Liver (tissue), 9 donors: ENCODE measurements around the gene MBLAC2. TPM values are rescaled to one million over a fixed set of nuclear protein-coding genes. Genes with fewer than 3 reads are reported as not detected.

Experiments used
- DNase-seq: peaks from one replicate; pipeline ENCODE4 v3.0.0-alpha.2; 2017; ENCODE audit warnings: low spot score
- H3K27ac ChIP-seq, 2 donors: one replicate each; pipeline ENCODE4 v1.7.0; 2013; ENCODE audit warnings: inconsistent platforms in 2 of 2, low read length in 2 of 2, control low read depth in 1 of 2, low read depth in 1 of 2, mild to moderate bottlenecking in 1 of 2
- H3K27me3 ChIP-seq, 4 donors: one replicate each; pipeline versions ENCODE4 v1.6.1 to v1.7.0; 2013; ENCODE audit warnings: low read length in 3 of 4, inconsistent platforms in 1 of 4, mild to moderate bottlenecking in 1 of 4, moderate library complexity in 1 of 4; ENCODE audit not compliant: control insufficient read depth in 4 of 4, insufficient read depth in 4 of 4
- H3K36me3 ChIP-seq, 4 donors: one replicate each; pipeline versions ENCODE4 v1.6.1 to v1.7.0; 2013; ENCODE audit warnings: low read length in 3 of 4, mild to moderate bottlenecking in 3 of 4, low read depth in 1 of 4, moderate library complexity in 1 of 4; ENCODE audit not compliant: control insufficient read depth in 4 of 4, insufficient read depth in 3 of 4
- H3K4me1 ChIP-seq, 4 donors: one replicate each; pipeline versions ENCODE4 v1.6.1 to v1.7.0; 2013; ENCODE audit warnings: low read length in 3 of 4, mild to moderate bottlenecking in 3 of 4, moderate library complexity in 1 of 4; ENCODE audit not compliant: control insufficient read depth in 4 of 4, insufficient read depth in 4 of 4
- H3K4me3 ChIP-seq, 3 donors: one replicate each; pipeline versions ENCODE4 v1.6.1 to v1.7.0; 2013; ENCODE audit warnings: low read length in 3 of 3, control low read depth in 1 of 3, low read depth in 1 of 3, mild to moderate bottlenecking in 1 of 3
- H3K9ac ChIP-seq, 2 donors: one replicate each; pipeline ENCODE4 v1.7.0; 2013; ENCODE audit warnings: low read length in 2 of 2, mild to moderate bottlenecking in 2 of 2, moderate library complexity in 2 of 2, control low read depth in 1 of 2, low read depth in 1 of 2
- H3K9me3 ChIP-seq, 4 donors: one replicate each; pipeline versions ENCODE4 v1.6.1 to v1.7.0; 2013; ENCODE audit warnings: low read length in 3 of 4; ENCODE audit not compliant: control insufficient read depth in 4 of 4
- CTCF ChIP-seq: fragments of 150-350 bp; IDR thresholded peaks from 2 replicates; pipeline ENCODE4 v1.5.1; 2017; ENCODE audit warnings: improper control_type of control experiment, low read depth, low read length; ENCODE audit not compliant: missing input control
- EGR1 ChIP-seq, 2 donors: IDR thresholded peaks; 2 replicates each; pipeline ENCODE4 v1.6.1; 2016 to 2018; ENCODE audit warnings: antibody characterized with exemption in 2 of 2, low read depth in 2 of 2
- HNF4A ChIP-seq, 2 donors: conservative IDR thresholded peaks; 2 replicates each; pipeline ENCODE4 v1.6.1; 2016; ENCODE audit warnings: antibody characterized with exemption in 2 of 2, mild to moderate bottlenecking in 2 of 2
- HNF4G ChIP-seq: IDR thresholded peaks from 2 replicates; pipeline ENCODE4 v1.6.1; 2016; ENCODE audit warnings: antibody characterized with exemption
- NR2F2 ChIP-seq: IDR thresholded peaks from 2 replicates; pipeline ENCODE4 v1.6.1; 2016; ENCODE audit warnings: antibody characterized with exemption
- RAD21 ChIP-seq, 2 donors: IDR thresholded peaks; 2 replicates each; pipeline ENCODE4 v1.6.1; 2016; ENCODE audit warnings: antibody characterized with exemption in 2 of 2, mild to moderate bottlenecking in 2 of 2
- RXRA ChIP-seq, 2 donors: IDR thresholded peaks; 2 replicates each; pipeline ENCODE4 v1.6.1; 2017 to 2018; ENCODE audit warnings: antibody characterized with exemption in 2 of 2, mild to moderate bottlenecking in 1 of 2
- SP1 ChIP-seq: IDR thresholded peaks from 2 replicates; pipeline ENCODE4 v1.6.1; 2018; ENCODE audit warnings: antibody characterized with exemption, mild to moderate bottlenecking
- TAF1 ChIP-seq: conservative IDR thresholded peaks from 2 replicates; pipeline ENCODE4 v1.6.1; 2016; ENCODE audit warnings: antibody characterized with exemption, mild to moderate bottlenecking
- YY1 ChIP-seq: IDR thresholded peaks from 2 replicates; pipeline ENCODE4 v1.6.1; 2016; ENCODE audit warnings: antibody characterized with exemption, mild to moderate bottlenecking
- ZBTB33 ChIP-seq: IDR thresholded peaks from 2 replicates; pipeline ENCODE4 v1.6.1; 2016; ENCODE audit warnings: antibody characterized with exemption
- WGBS: extraction: QIAGEN DNeasy Blood & Tissue Kit; methylation state at CpG from one replicate; pipeline ENCODE4 v1.1.7; 2013; 5-methylcytosine and 5-hydroxymethylcytosine counted together
- polyA plus RNA-seq, 2 donors: library from polyadenylated mRNA; stranded (reverse) in 1 of 2; unstranded in 1 of 2; fragments of 200-250 nt in 1 of 2; fragments of >200 nt in 1 of 2; fragmentation: Nextera tagmentation in 1 of 2; extraction: Ambion mirVana in 1 of 2; gene quantifications; one replicate each; pipeline versions ENCODE4 v1.2.1 to v1.2.3, GENCODE V29; 2013 to 2015
- total RNA-seq, 2 donors: library from RNA; depleted of rRNA; stranded (reverse); fragments of >200 nt; gene quantifications; one replicate each; pipeline ENCODE4 v1.2.3, GENCODE V29; 2014
- TF ChIP-seq, protein P1 (sequence below): IDR thresholded peaks from 2 replicates; pipeline ENCODE4 v1.6.1; 2016; ENCODE audit warnings: antibody characterized with exemption, mild to moderate bottlenecking
- TF ChIP-seq, protein P2 (sequence below): IDR thresholded peaks from 2 replicates; pipeline ENCODE4 v1.6.1; 2016; ENCODE audit warnings: antibody characterized with exemption
- donor health status: healthy.
- donor health status: healthy.
- donor health status: healthy.
- donor health status: healthy.
- donor health status: healthy.

Gene MBLAC2
- total and polyA plus RNA-seq, 4 donors: 2.6 to 4.6 (median 4.0) TPM

DNA sequence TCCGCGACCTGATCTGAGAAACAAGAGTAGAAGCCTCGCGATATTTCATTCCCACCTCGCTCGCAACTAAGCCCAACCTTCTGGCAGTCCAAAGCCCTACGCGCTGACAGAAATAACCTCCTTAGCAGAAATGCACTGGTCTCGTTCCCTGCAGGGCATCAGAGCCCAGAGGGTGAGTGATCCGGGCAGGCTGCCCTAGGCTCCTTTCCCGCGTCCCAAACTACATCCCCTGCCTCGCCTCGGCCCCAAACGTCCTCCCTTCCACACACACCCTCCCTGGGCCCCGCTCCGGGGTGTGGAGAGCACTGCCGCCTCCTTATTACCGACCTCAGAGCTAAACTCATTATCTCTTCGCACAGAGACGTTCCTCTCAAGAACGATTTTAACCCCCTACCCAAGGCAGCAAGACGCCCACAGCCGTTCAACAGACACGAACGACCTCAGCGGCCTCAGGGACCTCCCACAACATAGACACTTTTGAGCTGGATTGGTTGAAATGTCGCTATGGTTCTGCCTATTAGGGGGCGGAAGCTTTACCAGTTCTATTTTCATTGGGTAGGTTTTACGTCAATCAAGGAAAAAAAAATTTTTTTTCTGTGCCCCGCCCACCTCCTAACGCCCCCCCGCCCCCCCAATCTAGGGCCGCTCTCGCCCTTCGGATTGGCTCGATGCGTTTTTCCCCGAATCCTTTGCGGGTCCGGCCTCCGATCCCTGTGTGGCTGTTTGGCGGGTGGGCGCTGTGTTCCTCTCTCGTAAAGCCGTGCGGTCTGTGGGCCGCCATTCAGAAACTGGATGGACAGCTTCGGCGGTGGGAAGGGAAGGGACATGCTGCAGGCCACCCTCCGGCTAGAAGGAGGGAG is 65.0 kb downstream of the MBLAC2 start, which contains the start of gene CETN3:
Gene CETN3 (minus strand): TSS at position 439 of the 860 bp plus-strand sequence. CDS start 95 bp downstream, at position 344.
- peak; percentile 98 for TF ChIP-seq ZBTB33
- TF ChIP-seq CTCF: no peak
- TF ChIP-seq RAD21 (IDR thresholded peaks at IDR 0.05): peak in 1 of 2 donors; percentile 12
- TF ChIP-seq TAF1: peak; percentile 95
- TF ChIP-seq YY1: peak; percentile 96
- peak in 1 of 2 donors; percentile 36 for TF ChIP-seq HNF4A (conservative IDR thresholded peaks at IDR 0.05)
- TF ChIP-seq RXRA (IDR thresholded peaks at IDR 0.05): no peak
- TF ChIP-seq SP1: peak; percentile 82
- no peak for TF ChIP-seq HNF4G
- TF ChIP-seq, protein P1, sequence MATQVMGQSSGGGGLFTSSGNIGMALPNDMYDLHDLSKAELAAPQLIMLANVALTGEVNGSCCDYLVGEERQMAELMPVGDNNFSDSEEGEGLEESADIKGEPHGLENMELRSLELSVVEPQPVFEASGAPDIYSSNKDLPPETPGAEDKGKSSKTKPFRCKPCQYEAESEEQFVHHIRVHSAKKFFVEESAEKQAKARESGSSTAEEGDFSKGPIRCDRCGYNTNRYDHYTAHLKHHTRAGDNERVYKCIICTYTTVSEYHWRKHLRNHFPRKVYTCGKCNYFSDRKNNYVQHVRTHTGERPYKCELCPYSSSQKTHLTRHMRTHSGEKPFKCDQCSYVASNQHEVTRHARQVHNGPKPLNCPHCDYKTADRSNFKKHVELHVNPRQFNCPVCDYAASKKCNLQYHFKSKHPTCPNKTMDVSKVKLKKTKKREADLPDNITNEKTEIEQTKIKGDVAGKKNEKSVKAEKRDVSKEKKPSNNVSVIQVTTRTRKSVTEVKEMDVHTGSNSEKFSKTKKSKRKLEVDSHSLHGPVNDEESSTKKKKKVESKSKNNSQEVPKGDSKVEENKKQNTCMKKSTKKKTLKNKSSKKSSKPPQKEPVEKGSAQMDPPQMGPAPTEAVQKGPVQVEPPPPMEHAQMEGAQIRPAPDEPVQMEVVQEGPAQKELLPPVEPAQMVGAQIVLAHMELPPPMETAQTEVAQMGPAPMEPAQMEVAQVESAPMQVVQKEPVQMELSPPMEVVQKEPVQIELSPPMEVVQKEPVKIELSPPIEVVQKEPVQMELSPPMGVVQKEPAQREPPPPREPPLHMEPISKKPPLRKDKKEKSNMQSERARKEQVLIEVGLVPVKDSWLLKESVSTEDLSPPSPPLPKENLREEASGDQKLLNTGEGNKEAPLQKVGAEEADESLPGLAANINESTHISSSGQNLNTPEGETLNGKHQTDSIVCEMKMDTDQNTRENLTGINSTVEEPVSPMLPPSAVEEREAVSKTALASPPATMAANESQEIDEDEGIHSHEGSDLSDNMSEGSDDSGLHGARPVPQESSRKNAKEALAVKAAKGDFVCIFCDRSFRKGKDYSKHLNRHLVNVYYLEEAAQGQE: peak; percentile 93
- TF ChIP-seq NR2F2: peak; percentile 28
- peak in 1 of 2 donors; percentile 49 for TF ChIP-seq EGR1 (IDR thresholded peaks at IDR 0.05; ENCODE audit: low read depth in 2 of 2)
- TF ChIP-seq, protein P2, sequence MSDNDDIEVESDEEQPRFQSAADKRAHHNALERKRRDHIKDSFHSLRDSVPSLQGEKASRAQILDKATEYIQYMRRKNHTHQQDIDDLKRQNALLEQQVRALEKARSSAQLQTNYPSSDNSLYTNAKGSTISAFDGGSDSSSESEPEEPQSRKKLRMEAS: peak; percentile 61
- Histone ChIP-seq H3K36me3 (peaks cover 0 to 3% (median 0%) of the 10 kb centered on the region in 4 donors), H3K27me3 (no peaks in the 10 kb centered on the region), H3K9ac (peak within 1 kb of the TSS; percentile 98 to 100), H3K27ac (peak within 1 kb of the TSS; percentile 98 to 99), H3K4me1 (peaks cover 4 to 15% (median 8%) of the 10 kb centered on the region in 4 donors), H3K4me3 (peak within 1 kb of the TSS; percentile 66 to 100 (median 99)), H3K9me3 (no peaks in the 10 kb centered on the region)
- WGBS: under 1% methylated on average over 51 of the region's 51 CpGs
- DNase-seq: peak; percentile 92
